ENCODE results near the gene OVOL1. TPM values are rescaled to one million over a fixed set of nuclear protein-coding genes. Genes with fewer than 3 reads are reported as not detected.

OVOL1 gene
- total RNA-seq, 1 donor from 2014 or later = 0.16 TPM

DNA sequence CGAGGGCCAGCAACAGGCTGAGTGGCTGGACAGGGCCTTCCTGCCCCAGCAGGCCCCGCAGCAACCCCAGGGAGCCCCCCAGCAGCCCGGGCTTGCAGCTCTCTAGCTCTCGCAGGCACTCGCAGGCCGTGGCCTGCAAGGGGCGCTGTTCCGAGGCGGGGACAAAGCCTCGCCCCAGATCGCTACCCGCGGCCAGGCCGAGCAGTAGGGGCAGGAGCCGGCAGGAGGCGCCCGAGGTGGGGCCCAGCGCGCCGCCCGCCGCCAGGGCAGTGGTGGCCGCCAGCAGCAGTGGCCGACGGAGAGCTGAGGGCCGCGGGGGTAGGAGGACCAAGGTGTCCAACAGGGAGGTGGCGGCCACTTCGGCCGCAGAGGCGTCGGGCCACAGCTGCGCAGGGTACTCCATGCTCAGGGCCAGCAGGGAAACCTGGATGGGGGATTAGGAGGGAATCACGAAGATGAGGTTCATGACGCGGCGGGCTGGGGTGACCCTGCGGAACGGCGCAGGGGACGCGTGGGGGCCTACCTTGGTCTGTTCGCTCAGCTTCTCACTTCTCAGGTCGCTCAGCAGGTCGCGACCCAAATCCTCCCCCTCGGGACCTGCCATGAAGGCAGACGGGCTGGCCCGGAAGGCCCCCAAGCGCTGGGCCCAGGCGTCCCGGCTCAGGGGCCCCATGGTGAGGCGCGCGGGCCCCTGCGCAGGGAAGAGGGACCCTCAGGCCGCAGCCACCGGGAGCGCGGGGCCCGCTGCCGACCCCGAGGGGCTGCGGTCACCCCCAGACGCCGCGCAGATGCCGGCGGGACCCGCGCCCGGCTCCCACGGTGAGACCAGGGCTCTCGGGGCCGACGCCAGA is 6.7 kb upstream of the OVOL1 start:
- peak; percentile 83 for DNase-seq (ENCODE audit: low spot score)
- Mint-ChIP-seq H3K9me3 (no peaks in the 10 kb centered on the region), H3K4me3 (ENCODE audit: low read depth) (peak overlapping the region; percentile 89), H3K36me3 (ENCODE audit: low read depth) (peaks cover 24% of the 10 kb centered on the region), H3K27ac (peak overlapping the region; percentile 91), H3K4me1 (ENCODE audit: low read depth) (peaks cover 26% of the 10 kb centered on the region), H3K27me3 (ENCODE audit: low read depth) (peaks cover 9% of the 10 kb centered on the region)
- intact Hi-C loops (cut with micrococcal nuclease) = loop anchor here (1.0 kb wide), 3 partner anchors 11 to 209 kb away; no protein-coding TSS in a partner anchor

GRCh38 chr11:65780770-65781151 is 6.1 kb upstream of the OVOL1 start, which contains the start of gene AP5B1:
TSS of gene AP5B1 (minus strand) at chr11:65780976. CDS start at chr11:65780591, 385 bp downstream.
- Mint-ChIP-seq H3K4me1 (ENCODE audit: low read depth) (peaks cover 33% of the 10 kb centered on the region), H3K27ac (peak within 1 kb of the TSS; percentile 91), H3K27me3 (ENCODE audit: low read depth) (peaks cover 15% of the 10 kb centered on the region), H3K36me3 (ENCODE audit: low read depth) (peaks cover 24% of the 10 kb centered on the region), H3K4me3 (ENCODE audit: low read depth) (peak within 1 kb of the TSS; percentile 89), H3K9me3 (no peaks in the 10 kb centered on the region)
- DNase-seq (ENCODE audit: low spot score) = peak; percentile 56
- intact Hi-C loops (cut with micrococcal nuclease) = loop anchor here (1.0 kb wide), 3 partner anchors 11 to 209 kb away; no protein-coding TSS in a partner anchor

DNA sequence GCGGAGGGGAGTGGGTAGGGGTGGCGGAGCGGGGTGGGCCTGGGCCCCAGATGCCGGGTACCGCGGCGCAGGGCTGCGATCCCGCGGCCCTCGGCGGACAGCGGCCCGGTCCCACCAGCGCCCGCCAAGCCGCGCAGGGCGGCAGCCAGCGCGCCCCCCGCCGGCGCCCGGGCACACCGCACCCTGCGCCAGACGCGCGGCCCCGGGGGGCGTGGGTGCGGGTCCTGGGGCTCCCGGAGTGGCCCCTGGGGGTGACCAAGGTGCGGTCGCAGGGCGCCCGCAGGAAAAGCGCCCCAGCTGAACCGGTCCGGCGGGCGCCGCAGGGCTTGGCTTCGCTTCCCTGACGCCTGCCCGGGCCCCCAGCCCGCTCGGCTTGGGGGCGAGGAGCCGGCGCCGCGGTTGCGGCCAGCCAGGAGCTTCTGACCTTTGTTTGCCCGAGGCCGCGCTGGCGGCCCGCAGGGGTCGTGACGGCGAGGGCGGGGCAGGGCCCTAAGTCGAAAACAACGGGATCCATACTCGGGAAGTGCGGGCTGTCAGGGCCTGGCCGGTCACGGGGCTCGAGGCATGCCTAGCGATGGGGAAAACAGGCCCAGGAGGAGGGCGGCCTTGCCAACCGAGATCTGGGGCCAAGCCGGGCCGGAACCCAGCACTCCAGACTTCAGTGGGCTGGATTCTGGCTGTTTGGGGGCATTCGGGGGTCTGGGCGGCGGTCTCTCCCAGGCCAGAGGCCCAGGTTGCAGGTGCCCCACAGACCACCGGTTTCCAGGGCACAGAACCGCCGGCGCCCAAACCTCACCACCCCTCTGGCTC is 5.5 kb upstream of the OVOL1 start:
- DNase-seq (ENCODE audit: low spot score) = peak; percentile 28

GRCh38 chr11:65781962-65782815 is 4.7 kb upstream of the OVOL1 start:
- no peak overlapping the region for H3K27ac Mint-ChIP-seq
- H3K27me3 Mint-ChIP-seq (ENCODE audit: low read depth) = peaks cover 19% of the 10 kb centered on the region

More for the DNA sequence above, 5.5 kb upstream of the OVOL1 start:
- peaks cover 18% of the 10 kb centered on the region for H3K27me3 Mint-ChIP-seq (ENCODE audit: low read depth)
- no peak overlapping the region for H3K27ac Mint-ChIP-seq
- peaks cover 20% of the 10 kb centered on the region for H3K36me3 Mint-ChIP-seq (ENCODE audit: low read depth)
- H3K9me3 Mint-ChIP-seq = no peaks in the 10 kb centered on the region
- intact Hi-C loops (cut with micrococcal nuclease) = no loop called here
- H3K4me3 Mint-ChIP-seq (ENCODE audit: low read depth) = no peak overlapping the region
- H3K4me1 Mint-ChIP-seq (ENCODE audit: low read depth) = peaks cover 31% of the 10 kb centered on the region

DNA sequence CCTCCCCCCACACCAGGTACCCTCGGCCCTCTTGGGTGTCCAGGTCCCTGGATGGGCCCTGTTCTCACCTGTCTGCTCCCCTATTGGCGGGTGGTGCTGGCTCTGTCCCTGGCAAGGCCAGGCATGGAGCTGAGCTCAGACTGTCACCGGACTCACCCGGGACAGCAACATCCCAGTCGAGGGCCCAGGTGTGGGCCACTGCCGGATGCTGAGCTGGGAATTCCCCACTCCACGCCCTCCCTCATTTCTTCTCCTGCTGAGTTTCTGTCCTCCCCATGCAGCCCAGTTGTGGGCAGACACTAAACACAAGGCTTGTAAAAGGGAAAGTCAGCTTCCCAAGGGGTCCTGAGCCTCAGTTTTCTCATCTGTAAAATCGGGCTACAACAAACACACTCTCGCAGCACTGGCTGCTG is 4.0 kb upstream of the OVOL1 start:
- H3K4me3 Mint-ChIP-seq (ENCODE audit: low read depth) = peak overlapping the region; percentile 1
- no peak for DNase-seq (ENCODE audit: low spot score)
- H3K27me3 Mint-ChIP-seq (ENCODE audit: low read depth) = peaks cover 20% of the 10 kb centered on the region
- peaks cover 7% of the 10 kb centered on the region for H3K36me3 Mint-ChIP-seq (ENCODE audit: low read depth)
- intact Hi-C loops (cut with micrococcal nuclease) = no loop called here
- peaks cover 20% of the 10 kb centered on the region for H3K4me1 Mint-ChIP-seq (ENCODE audit: low read depth)
- H3K9me3 Mint-ChIP-seq = no peaks in the 10 kb centered on the region
- H3K27ac Mint-ChIP-seq = no peak overlapping the region

More at GRCh38 chr11:65781962-65782815, 4.7 kb upstream of the OVOL1 start:
- no peak for DNase-seq (ENCODE audit: low spot score)
- Mint-ChIP-seq H3K4me1 (ENCODE audit: low read depth) (peaks cover 22% of the 10 kb centered on the region), H3K36me3 (ENCODE audit: low read depth) (peaks cover 11% of the 10 kb centered on the region), H3K4me3 (ENCODE audit: low read depth) (no peak overlapping the region), H3K9me3 (no peaks in the 10 kb centered on the region)
- intact Hi-C loops (cut with micrococcal nuclease) = no loop called here

DNA sequence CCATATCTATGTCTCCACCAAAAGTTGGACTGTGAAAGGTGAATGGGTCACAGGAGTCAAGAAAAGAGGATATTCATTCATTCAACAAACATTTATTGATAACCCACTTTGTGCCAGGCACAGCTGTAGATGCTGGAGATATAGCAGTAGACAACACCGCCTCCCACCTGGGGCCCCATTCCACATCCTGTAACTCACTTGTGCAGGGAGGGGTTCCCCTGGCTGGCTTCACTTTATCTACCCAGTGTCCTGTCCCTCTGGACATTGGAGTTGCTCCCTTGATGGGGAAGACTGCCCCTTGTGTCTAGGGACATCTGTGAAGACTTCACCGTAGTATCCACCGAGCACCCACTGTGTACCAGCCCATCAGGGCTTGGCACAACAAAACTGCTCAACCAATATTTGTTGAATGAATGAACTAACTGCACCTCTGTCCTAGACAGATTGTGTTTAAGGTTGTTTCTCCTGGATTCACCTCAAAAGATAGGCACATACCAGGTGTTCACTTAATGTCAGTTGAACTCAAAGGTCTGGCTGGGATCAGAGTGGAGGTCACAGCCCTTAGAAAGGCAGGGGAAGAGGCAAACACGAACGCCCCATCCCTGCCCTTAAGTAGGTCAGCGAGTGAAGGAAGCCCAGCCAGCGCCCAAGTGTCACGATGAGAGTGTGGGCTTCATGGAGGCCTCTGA is 1.4 kb upstream of the OVOL1 start:
- H3K9me3 Mint-ChIP-seq = no peaks in the 10 kb centered on the region
- H3K36me3 Mint-ChIP-seq (ENCODE audit: low read depth) = peaks cover 3% of the 10 kb centered on the region
- H3K27me3 Mint-ChIP-seq (ENCODE audit: low read depth) = peaks cover 39% of the 10 kb centered on the region
- peaks cover 23% of the 10 kb centered on the region for H3K4me1 Mint-ChIP-seq (ENCODE audit: low read depth)
- peak overlapping the region; percentile 51 for H3K4me3 Mint-ChIP-seq (ENCODE audit: low read depth)
- DNase-seq (ENCODE audit: low spot score) = no peak
- intact Hi-C loops (cut with micrococcal nuclease) = no loop called here
- H3K27ac Mint-ChIP-seq = peak overlapping the region; percentile 6

GRCh38 chr11:65786008-65786785 is 666 bp upstream of the OVOL1 start:
- no peak overlapping the region for H3K27ac Mint-ChIP-seq
- H3K4me3 Mint-ChIP-seq (ENCODE audit: low read depth) = peak overlapping the region; percentile 51
- no peak for DNase-seq (ENCODE audit: low spot score)
- peaks cover 3% of the 10 kb centered on the region for H3K36me3 Mint-ChIP-seq (ENCODE audit: low read depth)
- intact Hi-C loops (cut with micrococcal nuclease) = no loop called here
- H3K9me3 Mint-ChIP-seq = no peaks in the 10 kb centered on the region
- peaks cover 39% of the 10 kb centered on the region for H3K27me3 Mint-ChIP-seq (ENCODE audit: low read depth)
- H3K4me1 Mint-ChIP-seq (ENCODE audit: low read depth) = peaks cover 30% of the 10 kb centered on the region

- H3K9me3 Mint-ChIP-seq = no peaks in the 10 kb centered on the region
- H3K4me3 Mint-ChIP-seq (ENCODE audit: low read depth) = peak overlapping the region; percentile 73
- peaks cover 38% of the 10 kb centered on the region for H3K4me1 Mint-ChIP-seq (ENCODE audit: low read depth)
- intact Hi-C loops (cut with micrococcal nuclease) = no loop called here
- H3K27ac Mint-ChIP-seq = peak overlapping the region; percentile 62
- peaks cover 38% of the 10 kb centered on the region for H3K27me3 Mint-ChIP-seq (ENCODE audit: low read depth)
- no peak for DNase-seq (ENCODE audit: low spot score)
- peaks cover 3% of the 10 kb centered on the region for H3K36me3 Mint-ChIP-seq (ENCODE audit: low read depth)
These were observed 1.1 kb downstream of the OVOL1 start for GRCh38 chr11:65787649-65788622.

DNA sequence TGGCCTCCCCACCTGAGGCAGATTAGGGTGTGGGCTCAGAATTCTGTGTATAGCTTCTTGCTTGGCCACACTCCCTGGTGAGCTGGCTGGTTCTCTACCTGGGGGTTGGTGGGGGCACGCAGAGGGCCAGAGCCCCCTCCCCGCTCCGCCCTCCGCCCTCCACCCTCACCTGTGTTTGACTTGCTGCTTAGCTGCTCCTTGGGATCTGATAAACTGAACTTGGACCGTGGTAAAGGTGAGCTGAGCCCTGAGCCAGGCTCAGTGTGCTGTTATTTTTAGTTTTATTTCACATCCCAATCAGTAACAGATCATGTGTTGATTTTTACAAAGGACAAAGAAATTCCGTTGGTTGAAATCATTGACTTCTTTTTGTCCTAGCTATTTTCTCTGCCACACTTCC is 2.0 kb downstream of the OVOL1 start:
- DNase-seq (ENCODE audit: low spot score) = no peak
- Mint-ChIP-seq H3K27ac (no peak overlapping the region), H3K9me3 (no peaks in the 10 kb centered on the region), H3K27me3 (ENCODE audit: low read depth) (peaks cover 37% of the 10 kb centered on the region), H3K4me3 (ENCODE audit: low read depth) (no peak overlapping the region), H3K36me3 (ENCODE audit: low read depth) (peaks cover 3% of the 10 kb centered on the region), H3K4me1 (ENCODE audit: low read depth) (peaks cover 34% of the 10 kb centered on the region)
- intact Hi-C loops (cut with micrococcal nuclease) = no loop called here

GRCh38 chr11:65789230-65790103 is 2.6 kb downstream of the OVOL1 start:
- Mint-ChIP-seq H3K27me3 (ENCODE audit: low read depth) (peaks cover 35% of the 10 kb centered on the region), H3K4me3 (ENCODE audit: low read depth) (no peak overlapping the region), H3K27ac (no peak overlapping the region), H3K36me3 (ENCODE audit: low read depth) (peaks cover 3% of the 10 kb centered on the region), H3K4me1 (ENCODE audit: low read depth) (peaks cover 32% of the 10 kb centered on the region), H3K9me3 (no peaks in the 10 kb centered on the region)
- intact Hi-C loops (cut with micrococcal nuclease) = no loop called here
- no peak for DNase-seq (ENCODE audit: low spot score)
